Astrocyte of the cerebellum (primary cell): Measurements from ENCODE around the gene LDB2.

Experiments used
- DNase-seq: peaks from one replicate; pipeline ENCODE4 v3.0.0-alpha.2; 2011; ENCODE audit warnings: low read depth
- H3K4me3 ChIP-seq: 2 replicates; pipeline ENCODE4 v1.5.1; 2011; ENCODE audit warnings: mild to moderate bottlenecking, low read depth, low read length, moderate library complexity
- in situ Hi-C: cut with HindIII; loops from 2 replicates; pipeline ENCODE4 v1.10.0; 2017; ENCODE audit warnings: low sequenced_read_pairs
- TF ChIP-seq, protein P1 (sequence below): IDR thresholded peaks from 2 replicates; pipeline ENCODE4 v1.5.1; 2012; ENCODE audit warnings: low read length, low read depth, moderate library complexity, mild to moderate bottlenecking; ENCODE audit errors: missing control alignments

Gene LDB2

DNA sequence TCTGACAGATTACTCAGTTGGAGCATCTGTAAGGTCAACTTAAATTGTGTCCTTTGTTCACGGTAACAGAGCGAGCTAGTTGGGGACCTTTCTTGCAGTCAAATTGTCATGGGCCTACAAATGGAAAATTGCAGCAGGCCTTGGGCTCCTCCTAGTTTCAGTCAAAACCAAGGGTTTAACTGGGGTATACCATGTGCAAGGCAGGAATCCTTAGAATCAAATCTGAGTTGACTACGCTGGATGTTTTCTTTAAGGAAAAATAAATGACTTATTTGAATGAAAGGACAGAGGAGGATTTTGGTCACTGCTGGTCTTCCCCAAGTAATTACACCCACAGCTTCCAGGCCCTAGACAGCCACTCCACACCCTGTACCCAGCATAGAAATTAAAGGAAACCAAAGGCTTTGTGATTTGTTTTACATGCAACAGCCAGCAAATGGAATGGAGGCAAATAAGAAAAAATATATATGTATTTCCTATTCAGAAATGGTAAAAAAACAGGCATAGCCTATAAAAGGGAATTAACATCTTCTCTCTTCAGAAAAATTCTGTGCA, 307.1 kb downstream of the LDB2 start:
- TF ChIP-seq, protein P1, sequence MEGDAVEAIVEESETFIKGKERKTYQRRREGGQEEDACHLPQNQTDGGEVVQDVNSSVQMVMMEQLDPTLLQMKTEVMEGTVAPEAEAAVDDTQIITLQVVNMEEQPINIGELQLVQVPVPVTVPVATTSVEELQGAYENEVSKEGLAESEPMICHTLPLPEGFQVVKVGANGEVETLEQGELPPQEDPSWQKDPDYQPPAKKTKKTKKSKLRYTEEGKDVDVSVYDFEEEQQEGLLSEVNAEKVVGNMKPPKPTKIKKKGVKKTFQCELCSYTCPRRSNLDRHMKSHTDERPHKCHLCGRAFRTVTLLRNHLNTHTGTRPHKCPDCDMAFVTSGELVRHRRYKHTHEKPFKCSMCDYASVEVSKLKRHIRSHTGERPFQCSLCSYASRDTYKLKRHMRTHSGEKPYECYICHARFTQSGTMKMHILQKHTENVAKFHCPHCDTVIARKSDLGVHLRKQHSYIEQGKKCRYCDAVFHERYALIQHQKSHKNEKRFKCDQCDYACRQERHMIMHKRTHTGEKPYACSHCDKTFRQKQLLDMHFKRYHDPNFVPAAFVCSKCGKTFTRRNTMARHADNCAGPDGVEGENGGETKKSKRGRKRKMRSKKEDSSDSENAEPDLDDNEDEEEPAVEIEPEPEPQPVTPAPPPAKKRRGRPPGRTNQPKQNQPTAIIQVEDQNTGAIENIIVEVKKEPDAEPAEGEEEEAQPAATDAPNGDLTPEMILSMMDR: no peak
- in situ Hi-C loops: no loop called here
- no peak overlapping the region for H3K4me3 ChIP-seq
- DNase-seq: no peak

DNA sequence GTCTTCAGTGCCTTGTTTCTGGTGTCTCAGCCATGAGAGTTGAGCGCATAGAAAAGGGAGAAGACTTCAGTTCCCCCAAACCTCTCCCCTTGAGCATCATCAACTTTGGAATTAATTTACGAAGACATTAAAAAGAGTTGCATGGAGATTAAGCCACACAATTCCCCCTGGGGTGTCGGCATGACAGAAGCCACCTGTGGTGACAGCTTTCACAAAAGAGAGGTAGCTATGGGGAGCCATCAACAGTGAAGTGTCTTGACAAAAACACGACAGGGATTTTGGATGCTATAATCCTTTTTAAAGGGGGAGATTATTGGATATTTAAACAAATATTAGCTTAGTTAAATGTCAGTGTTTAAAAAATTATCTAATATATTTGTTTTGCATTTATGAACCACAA, 307.6 kb downstream of the LDB2 start:
- H3K4me3 ChIP-seq: no peak overlapping the region
- TF ChIP-seq, protein P1: no peak
- in situ Hi-C loops: no loop called here
- DNase-seq: no peak

DNA sequence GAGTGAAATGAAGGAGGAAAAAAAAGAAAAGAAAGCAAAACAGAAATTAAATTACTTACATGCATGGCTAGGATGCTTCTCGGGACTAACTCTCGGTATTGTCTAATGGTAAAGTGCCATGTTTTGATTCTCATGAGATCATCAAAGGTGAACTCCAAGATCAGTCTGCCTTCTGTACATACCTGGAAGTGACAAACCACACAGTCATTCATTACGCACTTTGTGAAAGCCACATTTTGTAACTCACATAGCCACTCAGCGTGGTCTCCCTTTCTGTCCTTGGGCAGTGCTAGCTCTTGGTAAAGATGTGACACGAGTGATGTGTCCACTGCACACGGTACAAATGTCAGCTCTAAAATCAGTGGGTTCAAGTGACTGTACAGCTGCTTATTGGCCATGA, 309.8 kb downstream of the LDB2 start:
- H3K4me3 ChIP-seq: no peak overlapping the region
- TF ChIP-seq, protein P1: no peak
- no peak for DNase-seq
- in situ Hi-C loops: no loop called here

DNA sequence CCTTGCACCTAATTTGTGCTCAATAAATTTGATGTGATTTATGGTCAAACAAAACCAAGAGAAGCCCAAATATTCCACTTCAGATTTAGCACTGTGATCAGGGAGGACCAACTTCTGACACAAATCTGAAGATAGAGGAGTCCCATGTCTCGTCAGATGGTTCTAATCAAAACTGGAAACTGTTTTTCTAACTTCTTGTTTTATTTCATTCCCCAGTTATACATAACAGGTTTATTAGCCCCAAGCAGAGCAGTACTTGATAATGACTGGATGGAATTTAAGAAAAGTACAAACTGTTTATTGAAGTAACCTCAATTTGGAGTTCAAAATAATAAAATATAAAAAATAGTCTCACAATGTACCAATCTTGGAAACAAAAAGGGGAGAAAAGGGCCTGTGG, 310.3 kb downstream of the LDB2 start:
- H3K4me3 ChIP-seq: no peak overlapping the region
- DNase-seq: no peak
- in situ Hi-C loops: no loop called here
- TF ChIP-seq, protein P1: no peak

DNA sequence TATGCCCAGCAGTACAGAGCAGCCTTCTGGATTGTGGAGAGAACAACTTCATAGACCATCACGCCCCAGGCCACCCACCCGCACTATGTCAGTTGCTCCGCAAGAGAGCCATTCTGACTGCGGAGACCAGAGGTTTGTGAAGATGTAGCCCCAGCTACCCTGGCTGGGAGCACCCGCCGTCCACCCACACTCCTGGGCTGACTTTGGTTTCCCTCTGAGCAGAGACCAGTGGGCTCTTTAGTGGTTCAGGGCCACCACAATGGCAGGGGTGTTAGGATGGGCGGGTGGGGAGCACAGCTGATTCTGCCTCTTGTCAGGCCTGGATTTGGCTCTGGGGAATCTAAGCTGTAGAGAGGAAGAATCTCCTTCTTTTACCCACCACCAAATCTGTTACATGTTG, 313.4 kb downstream of the LDB2 start:
- H3K4me3 ChIP-seq: no peak overlapping the region
- TF ChIP-seq, protein P1: no peak
- in situ Hi-C loops: no loop called here
- DNase-seq: no peak

DNA sequence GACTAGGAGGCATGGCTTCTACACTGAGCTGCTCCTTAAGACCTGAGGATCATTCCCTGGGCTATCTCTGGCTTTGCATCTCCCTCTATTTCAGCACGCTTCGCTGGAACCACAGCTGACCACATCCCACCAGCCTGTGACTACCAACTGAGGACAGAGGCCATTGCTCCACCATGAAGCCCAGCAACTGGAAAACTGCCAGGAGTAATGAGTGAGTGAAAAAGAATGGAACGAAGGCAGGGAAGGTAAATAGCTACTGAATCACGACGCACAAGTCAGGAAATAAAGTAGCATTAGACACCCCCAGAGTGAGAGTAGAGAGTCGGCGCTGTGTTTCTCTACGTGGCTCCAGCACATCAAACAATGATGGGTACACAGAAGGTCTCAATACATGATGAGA, 314.7 kb downstream of the LDB2 start:
- in situ Hi-C loops: loop anchor here (5.0 kb wide), 1 partner anchor 84 kb away; no protein-coding TSS in a partner anchor
- no peak for DNase-seq
- no peak overlapping the region for H3K4me3 ChIP-seq
- TF ChIP-seq, protein P1: no peak
